ENCODE data around the gene MRPL2.

GRCh38 chr6:43054206-43054943 is 4.9 kb downstream of the MRPL2 start:
- TF ChIP-seq CTCF (IDR thresholded peaks at IDR 0.05; ENCODE audit: low read depth, low read length, poor library complexity, severe bottlenecking): no peak
- TF ChIP-seq EZH2phosphoT487 (IDR thresholded peaks at IDR 0.05; ENCODE audit: borderline replicate concordance, low read length): no peak
